ENCODE data around the gene INTU.

- no peak for TF ChIP-seq CTCF (conservative IDR thresholded peaks at IDR 0.05; ENCODE audit: low read depth, low read length)
- TF ChIP-seq EZH2phosphoT487 (IDR thresholded peaks at IDR 0.05; ENCODE audit: borderline replicate concordance, low read length): no peak
- TF ChIP-seq EZH2 (IDR thresholded peaks at IDR 0.05; ENCODE audit: low read length, unreplicated experiment): no peak
These were observed 8.6 kb upstream of the INTU start for GRCh38 chr4:127624173-127624572.

Data from PC-3 (cell line).